ENCODE data around the gene GNPAT.

- TF ChIP-seq POLR2A (IDR thresholded peaks at IDR 0.05; ENCODE audit: low read length) (no peak), GATA1 (IDR thresholded peaks at IDR 0.05; ENCODE audit: low read depth, low read length) (no peak)
Observed at GRCh38 chr1:231233735-231234417, 7.1 kb upstream of the GNPAT start.

Data from erythroblast (primary cell).